HEK293 (cell line): ENCODE data around the gene ZNF224.

Experiments
- AEBP2 ChIP-seq: fragments of 450-650 bp; formaldehyde crosslinking; IDR thresholded peaks from 2 replicates; pipeline ENCODE4 v1.5.1; 2016; ENCODE audit warnings: missing biosample characterization, missing genetic modification characterization, borderline replicate concordance
- ZBTB21 ChIP-seq: fragments of 450-650 bp; formaldehyde crosslinking; IDR thresholded peaks from 2 replicates; pipeline ENCODE4 v1.5.1; 2017; ENCODE audit warnings: missing biosample characterization, missing genetic modification characterization
- ZNF302 ChIP-seq: fragments of 450-650 bp; formaldehyde crosslinking; IDR thresholded peaks from 2 replicates; pipeline ENCODE4 v1.5.1; 2016; ENCODE audit warnings: missing biosample characterization, missing genetic modification characterization, low read depth
- ZNF335 ChIP-seq: fragments of 450-650 bp; formaldehyde crosslinking; conservative IDR thresholded peaks from 2 replicates; pipeline ENCODE4 v1.5.1; 2016; ENCODE audit warnings: missing biosample characterization, missing genetic modification characterization
- TF ChIP-seq, protein P1 (sequence below): fragments of 450-650 bp; formaldehyde crosslinking; IDR thresholded peaks from 2 replicates; pipeline ENCODE4 v1.5.1; 2016; ENCODE audit warnings: missing biosample characterization, missing genetic modification characterization
- TF ChIP-seq, protein P2 (sequence below): fragments of 450-650 bp; formaldehyde crosslinking; conservative IDR thresholded peaks from 2 replicates; pipeline ENCODE4 v1.5.1; 2016; ENCODE audit warnings: low read depth, missing biosample characterization, missing genetic modification characterization
- TF ChIP-seq, protein P3 (sequence below): fragments of 450-650 bp; formaldehyde crosslinking; IDR thresholded peaks from 2 replicates; pipeline ENCODE4 v1.5.1; 2016; ENCODE audit warnings: missing biosample characterization, missing genetic modification characterization

DNA sequence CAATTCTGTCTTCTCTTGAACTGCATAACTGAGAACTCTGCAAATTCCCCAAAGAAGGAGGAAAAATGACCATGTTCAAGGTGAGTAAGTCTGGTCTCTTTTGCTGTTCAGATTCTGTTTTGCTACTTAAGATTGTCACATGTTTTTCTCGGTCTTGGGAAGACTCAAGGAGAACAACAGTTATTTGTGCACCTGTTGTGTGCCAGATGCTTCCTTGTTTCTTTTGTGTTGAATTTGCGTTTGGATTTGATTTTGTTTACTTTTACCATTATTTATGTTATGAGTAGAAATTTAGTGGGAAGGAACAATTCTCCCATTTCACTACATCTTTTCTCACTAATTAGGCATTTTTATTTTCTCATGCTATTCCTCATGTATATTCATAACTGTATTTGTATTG lies 17.8 kb upstream of the ZNF224 start:
- TF ChIP-seq, protein P1, sequence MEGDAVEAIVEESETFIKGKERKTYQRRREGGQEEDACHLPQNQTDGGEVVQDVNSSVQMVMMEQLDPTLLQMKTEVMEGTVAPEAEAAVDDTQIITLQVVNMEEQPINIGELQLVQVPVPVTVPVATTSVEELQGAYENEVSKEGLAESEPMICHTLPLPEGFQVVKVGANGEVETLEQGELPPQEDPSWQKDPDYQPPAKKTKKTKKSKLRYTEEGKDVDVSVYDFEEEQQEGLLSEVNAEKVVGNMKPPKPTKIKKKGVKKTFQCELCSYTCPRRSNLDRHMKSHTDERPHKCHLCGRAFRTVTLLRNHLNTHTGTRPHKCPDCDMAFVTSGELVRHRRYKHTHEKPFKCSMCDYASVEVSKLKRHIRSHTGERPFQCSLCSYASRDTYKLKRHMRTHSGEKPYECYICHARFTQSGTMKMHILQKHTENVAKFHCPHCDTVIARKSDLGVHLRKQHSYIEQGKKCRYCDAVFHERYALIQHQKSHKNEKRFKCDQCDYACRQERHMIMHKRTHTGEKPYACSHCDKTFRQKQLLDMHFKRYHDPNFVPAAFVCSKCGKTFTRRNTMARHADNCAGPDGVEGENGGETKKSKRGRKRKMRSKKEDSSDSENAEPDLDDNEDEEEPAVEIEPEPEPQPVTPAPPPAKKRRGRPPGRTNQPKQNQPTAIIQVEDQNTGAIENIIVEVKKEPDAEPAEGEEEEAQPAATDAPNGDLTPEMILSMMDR (tag by site-specific recombination), result no peak
- TF ChIP-seq AEBP2 (no peak), ZNF302 (no peak), ZBTB21 (tag by site-specific recombination) (no peak), ZNF335 (no peak)
- TF ChIP-seq, protein P2, sequence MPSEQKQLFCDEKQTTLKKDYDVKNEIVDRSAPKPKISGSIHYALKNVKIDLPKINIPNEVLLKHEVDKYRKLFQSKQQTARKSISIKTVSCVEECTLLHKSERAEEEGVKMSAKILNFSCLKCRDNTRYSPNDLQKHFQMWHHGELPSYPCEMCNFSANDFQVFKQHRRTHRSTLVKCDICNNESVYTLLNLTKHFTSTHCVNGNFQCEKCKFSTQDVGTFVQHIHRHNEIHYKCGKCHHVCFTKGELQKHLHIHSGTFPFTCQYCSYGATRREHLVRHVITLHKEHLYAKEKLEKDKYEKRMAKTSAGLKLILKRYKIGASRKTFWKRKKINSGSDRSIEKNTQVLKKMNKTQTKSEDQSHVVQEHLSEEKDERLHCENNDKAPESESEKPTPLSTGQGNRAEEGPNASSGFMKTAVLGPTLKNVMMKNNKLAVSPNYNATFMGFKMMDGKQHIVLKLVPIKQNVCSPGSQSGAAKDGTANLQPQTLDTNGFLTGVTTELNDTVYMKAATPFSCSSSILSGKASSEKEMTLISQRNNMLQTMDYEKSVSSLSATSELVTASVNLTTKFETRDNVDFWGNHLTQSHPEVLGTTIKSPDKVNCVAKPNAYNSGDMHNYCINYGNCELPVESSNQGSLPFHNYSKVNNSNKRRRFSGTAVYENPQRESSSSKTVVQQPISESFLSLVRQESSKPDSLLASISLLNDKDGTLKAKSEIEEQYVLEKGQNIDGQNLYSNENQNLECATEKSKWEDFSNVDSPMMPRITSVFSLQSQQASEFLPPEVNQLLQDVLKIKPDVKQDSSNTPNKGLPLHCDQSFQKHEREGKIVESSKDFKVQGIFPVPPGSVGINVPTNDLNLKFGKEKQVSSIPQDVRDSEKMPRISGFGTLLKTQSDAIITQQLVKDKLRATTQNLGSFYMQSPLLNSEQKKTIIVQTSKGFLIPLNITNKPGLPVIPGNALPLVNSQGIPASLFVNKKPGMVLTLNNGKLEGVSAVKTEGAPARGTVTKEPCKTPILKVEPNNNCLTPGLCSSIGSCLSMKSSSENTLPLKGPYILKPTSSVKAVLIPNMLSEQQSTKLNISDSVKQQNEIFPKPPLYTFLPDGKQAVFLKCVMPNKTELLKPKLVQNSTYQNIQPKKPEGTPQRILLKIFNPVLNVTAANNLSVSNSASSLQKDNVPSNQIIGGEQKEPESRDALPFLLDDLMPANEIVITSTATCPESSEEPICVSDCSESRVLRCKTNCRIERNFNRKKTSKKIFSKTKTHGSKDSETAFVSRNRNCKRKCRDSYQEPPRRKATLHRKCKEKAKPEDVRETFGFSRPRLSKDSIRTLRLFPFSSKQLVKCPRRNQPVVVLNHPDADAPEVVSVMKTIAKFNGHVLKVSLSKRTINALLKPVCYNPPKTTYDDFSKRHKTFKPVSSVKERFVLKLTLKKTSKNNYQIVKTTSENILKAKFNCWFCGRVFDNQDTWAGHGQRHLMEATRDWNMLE, result no peak
- TF ChIP-seq, protein P3, sequence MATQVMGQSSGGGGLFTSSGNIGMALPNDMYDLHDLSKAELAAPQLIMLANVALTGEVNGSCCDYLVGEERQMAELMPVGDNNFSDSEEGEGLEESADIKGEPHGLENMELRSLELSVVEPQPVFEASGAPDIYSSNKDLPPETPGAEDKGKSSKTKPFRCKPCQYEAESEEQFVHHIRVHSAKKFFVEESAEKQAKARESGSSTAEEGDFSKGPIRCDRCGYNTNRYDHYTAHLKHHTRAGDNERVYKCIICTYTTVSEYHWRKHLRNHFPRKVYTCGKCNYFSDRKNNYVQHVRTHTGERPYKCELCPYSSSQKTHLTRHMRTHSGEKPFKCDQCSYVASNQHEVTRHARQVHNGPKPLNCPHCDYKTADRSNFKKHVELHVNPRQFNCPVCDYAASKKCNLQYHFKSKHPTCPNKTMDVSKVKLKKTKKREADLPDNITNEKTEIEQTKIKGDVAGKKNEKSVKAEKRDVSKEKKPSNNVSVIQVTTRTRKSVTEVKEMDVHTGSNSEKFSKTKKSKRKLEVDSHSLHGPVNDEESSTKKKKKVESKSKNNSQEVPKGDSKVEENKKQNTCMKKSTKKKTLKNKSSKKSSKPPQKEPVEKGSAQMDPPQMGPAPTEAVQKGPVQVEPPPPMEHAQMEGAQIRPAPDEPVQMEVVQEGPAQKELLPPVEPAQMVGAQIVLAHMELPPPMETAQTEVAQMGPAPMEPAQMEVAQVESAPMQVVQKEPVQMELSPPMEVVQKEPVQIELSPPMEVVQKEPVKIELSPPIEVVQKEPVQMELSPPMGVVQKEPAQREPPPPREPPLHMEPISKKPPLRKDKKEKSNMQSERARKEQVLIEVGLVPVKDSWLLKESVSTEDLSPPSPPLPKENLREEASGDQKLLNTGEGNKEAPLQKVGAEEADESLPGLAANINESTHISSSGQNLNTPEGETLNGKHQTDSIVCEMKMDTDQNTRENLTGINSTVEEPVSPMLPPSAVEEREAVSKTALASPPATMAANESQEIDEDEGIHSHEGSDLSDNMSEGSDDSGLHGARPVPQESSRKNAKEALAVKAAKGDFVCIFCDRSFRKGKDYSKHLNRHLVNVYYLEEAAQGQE (tag by site-specific recombination), result no peak
